ENCODE measurements around the gene SPATA13. TPM values are rescaled to one million over a fixed set of nuclear protein-coding genes. Genes with fewer than 3 reads are reported as not detected.

Gene SPATA13
- total RNA-seq, 1 experiment from 2014 or later = 14.1 TPM

DNA sequence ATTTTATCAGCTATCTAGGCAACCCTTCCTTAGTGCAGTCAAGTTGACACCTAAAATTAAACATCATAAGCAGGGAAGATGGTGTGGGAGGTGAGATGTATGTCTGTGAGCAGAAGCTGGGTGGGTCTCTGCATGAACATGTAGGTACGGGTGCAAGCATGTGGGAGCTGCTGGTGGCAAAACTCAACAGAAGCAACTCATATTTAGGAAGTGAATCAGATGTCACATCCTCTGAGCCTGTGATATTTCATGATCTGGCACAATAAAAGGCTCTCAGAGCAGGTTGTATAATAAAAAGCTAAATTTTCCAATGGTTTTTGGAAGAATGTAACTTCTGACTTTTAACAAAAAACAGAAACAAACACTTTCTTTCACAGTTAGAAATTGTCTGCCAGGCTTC is 193.2 kb downstream of the SPATA13 start:
- H3K9ac ChIP-seq (ENCODE audit: extremely low read depth, insufficient read length, low read length) = no peak overlapping the region
- no peak overlapping the region for H3K27ac Mint-ChIP-seq
- no peak overlapping the region for H3K14ac ChIP-seq (ENCODE audit: insufficient read depth, low read length)
- H3K79me2 ChIP-seq (ENCODE audit: insufficient read depth, low read length) = no peaks in the 10 kb centered on the region
- no peaks in the 10 kb centered on the region for H3K27me3 ChIP-seq (ENCODE audit: insufficient read depth, low read length)
- H2BK20ac ChIP-seq (ENCODE audit: low read depth, low read length, poor library complexity, severe bottlenecking) = no peak overlapping the region
- H3K9me3 ChIP-seq (ENCODE audit: control insufficient read depth, low read depth, low read length) = no peaks in the 10 kb centered on the region
- no peaks in the 10 kb centered on the region; a peak in 1 of 7 replicates for H3K36me3 Mint-ChIP-seq (ENCODE audit: insufficient read depth in 1 of 3, low read depth in 3 of 3)
- peaks cover 3% of the 10 kb centered on the region; the same call in 1 of the 2 replicates for H3K27me3 Mint-ChIP-seq (ENCODE audit: low read depth)
- H4K91ac ChIP-seq (ENCODE audit: insufficient read length, low read depth, low read length) = no peak overlapping the region
- H2AFZ ChIP-seq (ENCODE audit: low read length) = no peak overlapping the region
- TF ChIP-seq, protein P1, sequence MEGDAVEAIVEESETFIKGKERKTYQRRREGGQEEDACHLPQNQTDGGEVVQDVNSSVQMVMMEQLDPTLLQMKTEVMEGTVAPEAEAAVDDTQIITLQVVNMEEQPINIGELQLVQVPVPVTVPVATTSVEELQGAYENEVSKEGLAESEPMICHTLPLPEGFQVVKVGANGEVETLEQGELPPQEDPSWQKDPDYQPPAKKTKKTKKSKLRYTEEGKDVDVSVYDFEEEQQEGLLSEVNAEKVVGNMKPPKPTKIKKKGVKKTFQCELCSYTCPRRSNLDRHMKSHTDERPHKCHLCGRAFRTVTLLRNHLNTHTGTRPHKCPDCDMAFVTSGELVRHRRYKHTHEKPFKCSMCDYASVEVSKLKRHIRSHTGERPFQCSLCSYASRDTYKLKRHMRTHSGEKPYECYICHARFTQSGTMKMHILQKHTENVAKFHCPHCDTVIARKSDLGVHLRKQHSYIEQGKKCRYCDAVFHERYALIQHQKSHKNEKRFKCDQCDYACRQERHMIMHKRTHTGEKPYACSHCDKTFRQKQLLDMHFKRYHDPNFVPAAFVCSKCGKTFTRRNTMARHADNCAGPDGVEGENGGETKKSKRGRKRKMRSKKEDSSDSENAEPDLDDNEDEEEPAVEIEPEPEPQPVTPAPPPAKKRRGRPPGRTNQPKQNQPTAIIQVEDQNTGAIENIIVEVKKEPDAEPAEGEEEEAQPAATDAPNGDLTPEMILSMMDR (conservative IDR thresholded peaks at IDR 0.05) = no peak
- no peak overlapping the region for H2BK15ac ChIP-seq (ENCODE audit: low read depth, low read length)
- peaks cover 3% of the 10 kb centered on the region for H4K20me1 ChIP-seq (ENCODE audit: control insufficient read depth, insufficient read depth, insufficient read length)
- no peaks in the 10 kb centered on the region for H3K9me3 Mint-ChIP-seq
- H3K23me2 ChIP-seq (ENCODE audit: insufficient read length, low read depth, low read length, poor library complexity, severe bottlenecking) = no peaks in the 10 kb centered on the region
- no CpG with 5 or more reads among the region's 1 CpG for WGBS (ENCODE audit: extremely low coverage, insufficient read length, low lambda C conversion rate)
- H2BK12ac ChIP-seq (ENCODE audit: insufficient read length, low read depth, low read length) = no peak overlapping the region
- H3K4me1 ChIP-seq (ENCODE audit: insufficient read depth, low read length) = no peaks in the 10 kb centered on the region
- no peak overlapping the region for H4K8ac ChIP-seq (replicated peaks; ENCODE audit: insufficient read length, low read depth, low read length)
- no peak overlapping the region for H2AK5ac ChIP-seq (ENCODE audit: insufficient read length, low read length)
- no peaks in the 10 kb centered on the region for H3K79me1 ChIP-seq (ENCODE audit: insufficient read depth, low read depth, low read length, poor library complexity, severe bottlenecking)
- no peak overlapping the region for H3K27ac ChIP-seq (ENCODE audit: insufficient read length, low read depth, low read length)
- no peak overlapping the region for H3K23ac ChIP-seq (ENCODE audit: insufficient read length, low read depth, low read length)
- H2BK5ac ChIP-seq (ENCODE audit: insufficient read length, low read length) = no peak overlapping the region
- no peak overlapping the region for H3K18ac ChIP-seq (ENCODE audit: insufficient read length, low read depth, low read length)
- no peak overlapping the region for H2BK120ac ChIP-seq (ENCODE audit: low read depth, low read length, poor library complexity, severe bottlenecking)
- no peak overlapping the region for H3K4me2 ChIP-seq (ENCODE audit: insufficient read depth, insufficient read length, low read length)
- H4K5ac ChIP-seq (ENCODE audit: insufficient read length, low read depth, low read length) = no peak overlapping the region
- no peak overlapping the region for H3K4me3 Mint-ChIP-seq
- no peak overlapping the region for H3T11ph ChIP-seq (ENCODE audit: low read length)
- no peak for DNase-seq
- no peaks in the 10 kb centered on the region for H3K4me1 Mint-ChIP-seq
- no peak overlapping the region for H3K56ac ChIP-seq (ENCODE audit: insufficient read length, low read depth, low read length)
- no peak overlapping the region for H3K4ac ChIP-seq (ENCODE audit: low read depth, low read length)

Data from H9 (cell line).